ENCODE results near the gene RNASE4. TPM values are rescaled to one million over a fixed set of nuclear protein-coding genes. Genes with fewer than 3 reads are reported as not detected.

RNASE4 gene
- total RNA-seq, 1 donor from 2014 or later, result 5.3 TPM

GRCh38 chr14:20711261-20711660 is 26.9 kb downstream of the RNASE4 start:
- Mint-ChIP-seq H3K4me3 (no peak overlapping the region), H3K27me3 (ENCODE audit: low read depth) (no peaks in the 10 kb centered on the region), H3K27ac (no peak overlapping the region), H3K36me3 (no peaks in the 10 kb centered on the region), H3K4me1 (peaks cover 6% of the 10 kb centered on the region), H3K9me3 (no peaks in the 10 kb centered on the region)
- no peak for TF ChIP-seq CTCF (IDR thresholded peaks at IDR 0.05; ENCODE audit: unreplicated experiment)
- DNase-seq (ENCODE audit: low spot score in 2 of 2, unreplicated experiment in 2 of 2), result no peak

- H3K27me3 Mint-ChIP-seq (ENCODE audit: low read depth), result no peaks in the 10 kb centered on the region
- H3K4me1 Mint-ChIP-seq, result peaks cover 6% of the 10 kb centered on the region
- H3K36me3 Mint-ChIP-seq, result no peaks in the 10 kb centered on the region
- H3K9me3 Mint-ChIP-seq, result peaks cover 1% of the 10 kb centered on the region
- TF ChIP-seq CTCF (IDR thresholded peaks at IDR 0.05; ENCODE audit: unreplicated experiment), result no peak
- DNase-seq (ENCODE audit: low spot score in 2 of 2, unreplicated experiment in 2 of 2), result no peak
- H3K4me3 Mint-ChIP-seq, result no peak overlapping the region
- no peak overlapping the region for H3K27ac Mint-ChIP-seq
Observed at GRCh38 chr14:20711685-20712084, 27.3 kb downstream of the RNASE4 start.

GRCh38 chr14:20712904-20713303 is 28.5 kb downstream of the RNASE4 start:
- Mint-ChIP-seq H3K36me3 (no peaks in the 10 kb centered on the region), H3K9me3 (peaks cover 10% of the 10 kb centered on the region), H3K27me3 (ENCODE audit: low read depth) (peaks cover 2% of the 10 kb centered on the region), H3K27ac (no peak overlapping the region), H3K4me3 (no peak overlapping the region), H3K4me1 (no peaks in the 10 kb centered on the region)
- DNase-seq (ENCODE audit: low spot score in 2 of 2, unreplicated experiment in 2 of 2), result no peak
- TF ChIP-seq CTCF (IDR thresholded peaks at IDR 0.05; ENCODE audit: unreplicated experiment), result no peak

GRCh38 chr14:20714593-20715250 is 30.4 kb downstream of the RNASE4 start:
- Mint-ChIP-seq H3K36me3 (no peaks in the 10 kb centered on the region), H3K4me1 (peaks cover 4% of the 10 kb centered on the region), H3K4me3 (no peak overlapping the region), H3K27me3 (ENCODE audit: low read depth) (peaks cover 2% of the 10 kb centered on the region), H3K27ac (no peak overlapping the region), H3K9me3 (peaks cover 10% of the 10 kb centered on the region)
- no peak for TF ChIP-seq CTCF (IDR thresholded peaks at IDR 0.05; ENCODE audit: unreplicated experiment)
- no peak for DNase-seq (ENCODE audit: low spot score in 2 of 2, unreplicated experiment in 2 of 2)

- H3K4me3 Mint-ChIP-seq, result no peak overlapping the region
- peak overlapping the region; percentile 40 for H3K27ac Mint-ChIP-seq
- peaks cover 8% of the 10 kb centered on the region for H3K27me3 Mint-ChIP-seq (ENCODE audit: low read depth)
- peaks cover 8% of the 10 kb centered on the region for H3K4me1 Mint-ChIP-seq
- no peak for DNase-seq (ENCODE audit: low spot score in 2 of 2, unreplicated experiment in 2 of 2)
- no peak for TF ChIP-seq CTCF (IDR thresholded peaks at IDR 0.05; ENCODE audit: unreplicated experiment)
- peaks cover 10% of the 10 kb centered on the region for H3K9me3 Mint-ChIP-seq
- H3K36me3 Mint-ChIP-seq, result peaks cover 4% of the 10 kb centered on the region
Observed at GRCh38 chr14:20719777-20720176, 35.4 kb downstream of the RNASE4 start.
